CD4-positive, alpha-beta T cell treated with Interleukin-1 beta for 1 hour (primary cell): ENCODE results near the gene ASXL1.
"Not testable (repeated sequence)": the region's sequence is repeated elsewhere in the genome, so short reads cannot be mapped to it uniquely, and the experiment has no call there.

ENCODE experiments used
- DNase-seq, 2 donors: peaks; one replicate each; pipeline ENCODE4 v3.0.0-alpha.2; 2020 to 2022

Gene ASXL1

GRCh38 chr20:32363492-32363891 lies 5.4 kb downstream of the ASXL1 start:
- no peak for DNase-seq

GRCh38 chr20:32364554-32365208 lies 6.5 kb downstream of the ASXL1 start:
- DNase-seq, result no peak

DNA sequence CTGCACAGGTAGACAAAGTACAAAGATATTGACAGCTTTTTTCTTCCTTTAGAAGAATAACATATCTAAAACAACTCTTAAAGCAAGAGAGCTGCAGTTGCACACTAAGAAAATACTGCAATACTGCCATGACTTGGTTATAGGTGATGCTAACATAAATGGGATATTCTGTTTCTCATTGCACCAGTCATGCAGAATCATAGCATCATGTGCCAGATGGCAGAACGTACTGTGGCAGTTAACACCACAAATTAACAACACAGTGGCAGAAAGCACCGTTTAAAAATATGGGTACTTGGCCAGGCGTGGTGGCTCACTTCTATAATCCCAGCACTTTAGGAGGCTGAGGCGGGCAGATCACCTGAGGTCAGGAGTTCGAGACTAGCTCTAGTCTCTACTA lies 7.4 kb downstream of the ASXL1 start:
- no peak for DNase-seq

GRCh38 chr20:32366380-32366779 lies 8.2 kb downstream of the ASXL1 start:
- DNase-seq, result no peak

DNA sequence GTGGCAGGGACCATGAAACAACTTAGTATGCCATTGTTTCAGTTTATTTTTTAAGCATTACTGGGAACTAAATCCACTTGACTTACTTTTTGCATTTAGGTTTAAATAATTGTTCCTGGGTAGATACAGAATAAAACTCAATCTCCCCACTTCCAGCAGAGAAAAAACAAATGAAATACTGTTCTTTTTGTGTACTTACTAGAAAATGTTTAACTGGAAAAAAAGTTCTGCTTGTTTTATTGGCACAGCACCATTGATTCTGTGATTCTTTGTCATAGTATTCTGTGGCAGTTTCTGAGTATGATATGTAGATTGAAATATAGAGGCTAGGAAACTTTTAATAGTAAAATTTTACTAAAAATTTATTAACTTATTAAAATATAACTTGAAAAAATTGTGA lies 10.2 kb downstream of the ASXL1 start:
- DNase-seq, result no peak

DNA sequence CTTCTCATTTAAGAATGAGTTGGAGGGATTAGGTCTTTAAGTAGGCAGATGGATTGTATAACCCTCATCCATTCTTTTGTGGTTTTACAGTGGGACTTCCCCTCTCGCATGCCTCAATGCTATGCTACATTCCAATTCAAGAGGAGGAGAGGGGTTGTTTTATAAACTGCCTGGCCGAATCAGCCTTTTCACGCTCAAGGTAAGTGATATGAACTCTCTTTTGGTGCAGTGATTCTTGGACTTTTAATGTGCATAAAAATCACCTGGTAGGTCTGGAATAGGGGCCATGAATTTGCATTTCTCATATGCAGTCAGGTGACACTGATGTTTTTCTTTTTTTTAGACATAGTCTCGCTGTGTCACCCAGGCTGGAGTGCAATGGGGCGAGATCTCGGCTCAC lies 10.8 kb downstream of the ASXL1 start:
- no peak for DNase-seq

- no peak for DNase-seq
Measured at GRCh38 chr20:32370897-32371296, 12.8 kb downstream of the ASXL1 start.

DNA sequence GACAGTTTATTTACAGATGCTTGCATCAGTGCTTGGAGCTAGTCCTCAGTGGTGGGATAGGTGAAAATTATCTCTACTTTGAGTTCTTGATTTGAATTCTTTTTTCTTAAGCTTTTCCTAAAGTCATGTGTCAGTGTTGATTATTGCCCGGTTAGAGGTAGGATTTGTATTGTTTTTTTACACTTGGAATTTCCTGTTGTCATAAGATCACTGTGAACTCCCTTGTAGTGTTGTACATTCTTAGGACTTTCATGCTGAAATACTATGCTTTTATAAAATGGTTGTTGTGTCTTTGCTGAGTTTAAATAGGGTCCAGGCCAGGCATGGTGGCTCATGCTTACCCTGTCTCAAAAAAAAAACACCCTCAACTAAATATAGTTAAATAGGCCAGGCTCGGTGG lies 20.3 kb downstream of the ASXL1 start:
- no peak for DNase-seq

DNA sequence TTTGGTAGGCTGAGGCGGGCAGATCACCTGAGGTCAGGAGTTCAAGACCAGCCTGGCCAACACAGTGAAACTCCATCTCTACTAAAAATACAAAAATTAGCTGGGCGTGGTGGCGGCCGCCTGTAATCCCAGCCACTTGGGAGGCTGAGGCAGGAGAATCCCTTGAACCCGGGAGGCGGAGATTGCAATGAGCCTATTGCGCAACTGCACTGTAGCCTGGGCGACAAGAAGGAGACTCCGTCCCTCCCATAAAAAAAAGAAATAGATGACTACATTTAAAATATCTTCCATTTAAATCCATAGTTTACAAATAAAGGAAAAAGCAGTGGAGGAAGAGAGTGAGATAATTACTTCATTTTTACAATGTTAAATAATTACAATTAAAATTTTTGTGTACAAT lies 21.9 kb downstream of the ASXL1 start:
- not testable (repeated sequence) for DNase-seq

- no peak for DNase-seq
Measured at GRCh38 chr20:32380745-32381144, 22.6 kb downstream of the ASXL1 start.

DNA sequence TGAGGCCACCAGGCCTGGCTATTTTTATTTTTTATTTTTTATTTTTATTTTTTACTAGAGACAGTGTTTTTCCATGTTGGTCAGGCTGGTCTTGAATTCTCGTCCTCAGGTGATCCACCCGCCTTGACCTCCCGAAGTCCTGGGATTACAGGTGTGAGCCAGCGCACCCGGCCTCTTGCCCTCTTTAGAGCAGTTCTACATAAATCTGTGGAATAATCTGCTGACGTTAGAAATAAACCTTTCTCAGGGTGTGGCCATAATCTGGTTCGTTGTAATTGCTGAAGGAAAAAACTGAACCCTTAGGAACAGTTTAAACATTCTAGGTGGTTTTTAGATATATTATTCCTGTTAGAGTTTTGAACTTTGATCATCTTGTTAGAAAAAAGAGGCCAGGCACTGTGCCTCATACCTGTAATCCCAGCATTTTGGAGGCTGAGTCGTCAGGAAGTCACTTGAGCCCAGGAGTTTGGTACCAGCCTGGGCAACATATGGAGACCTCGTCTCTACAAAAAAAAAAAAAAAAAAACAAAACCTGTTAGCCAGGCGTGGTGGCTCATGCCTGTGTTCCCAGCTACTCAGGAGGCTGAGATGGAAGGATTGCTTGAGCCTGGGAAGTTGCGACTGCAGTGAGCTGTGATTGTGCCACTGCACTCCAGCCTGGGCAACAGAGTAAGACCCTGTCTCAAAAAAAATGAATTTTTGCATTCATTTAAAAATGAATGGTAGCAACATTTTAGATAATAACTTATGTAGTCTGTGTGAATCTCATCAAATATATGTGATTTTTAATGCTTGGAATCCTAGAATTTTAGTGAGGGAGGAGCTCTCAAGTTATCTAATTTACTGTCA lies 24.2 kb downstream of the ASXL1 start:
- no peak for DNase-seq

- not testable (repeated sequence) for DNase-seq
Measured at GRCh38 chr20:32383441-32383840, 25.3 kb downstream of the ASXL1 start.

GRCh38 chr20:32385541-32385940 lies 27.4 kb downstream of the ASXL1 start:
- DNase-seq, result no peak

DNA sequence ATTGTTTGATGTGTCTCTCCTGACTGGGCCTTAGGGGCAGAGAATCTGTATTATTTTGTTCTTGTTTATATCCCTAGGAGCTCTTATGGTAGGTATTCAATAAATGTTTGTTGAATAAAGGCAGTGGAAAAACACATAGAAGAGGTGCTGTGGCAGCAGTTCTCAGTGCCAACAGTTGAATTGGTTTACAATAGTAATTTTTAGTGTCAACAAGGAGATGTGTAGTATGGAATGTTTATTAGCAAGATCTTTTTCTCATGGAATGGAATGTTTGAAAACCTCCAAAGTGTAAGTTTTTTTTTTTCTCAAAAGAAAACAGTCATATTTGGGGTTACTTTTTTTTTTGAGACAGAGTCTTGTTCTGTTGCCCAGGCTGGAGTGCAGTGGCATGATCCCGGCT lies 28.0 kb downstream of the ASXL1 start:
- DNase-seq, result no peak

DNA sequence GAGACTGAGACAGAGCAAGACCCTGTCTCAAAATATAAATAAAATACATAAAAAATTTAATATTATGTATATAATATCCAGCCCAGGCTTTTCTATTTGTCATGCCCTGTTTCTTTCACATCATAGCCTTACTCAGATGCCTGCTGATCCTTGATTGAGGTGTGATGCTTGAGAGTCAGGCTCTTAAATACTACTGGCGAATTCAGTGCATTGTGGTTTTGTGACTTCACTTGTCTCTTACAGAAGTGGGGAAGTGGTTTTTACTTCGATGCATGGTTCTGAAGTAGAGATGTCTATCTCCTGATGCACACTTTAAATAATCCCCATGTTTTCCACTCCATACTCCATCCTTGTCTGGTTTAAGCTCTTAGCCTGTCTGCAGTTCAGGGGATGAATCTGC lies 29.1 kb downstream of the ASXL1 start:
- peak; percentile 32 to 64 for DNase-seq

DNA sequence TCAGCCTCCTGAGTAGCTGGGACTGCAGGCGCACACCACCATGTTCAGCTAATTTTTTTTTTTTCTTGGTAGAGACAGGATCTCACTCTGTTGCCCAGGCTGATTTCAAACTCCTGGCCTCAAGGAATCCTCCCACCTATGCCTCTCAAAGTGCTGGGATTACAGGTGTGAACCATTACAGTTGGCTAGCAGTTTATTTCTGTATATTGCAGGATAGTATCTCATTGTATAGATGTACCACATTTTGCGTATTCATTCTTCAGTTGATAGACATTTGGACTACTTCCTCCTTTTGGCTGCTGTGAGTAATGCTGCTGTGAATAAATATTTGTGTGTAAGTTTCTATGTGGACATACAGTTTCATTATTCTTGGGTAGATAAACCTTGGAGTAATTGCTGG lies 32.9 kb downstream of the ASXL1 start:
- DNase-seq, result no peak

- DNase-seq, result no peak
Measured at GRCh38 chr20:32395066-32395465, 36.9 kb downstream of the ASXL1 start.

DNA sequence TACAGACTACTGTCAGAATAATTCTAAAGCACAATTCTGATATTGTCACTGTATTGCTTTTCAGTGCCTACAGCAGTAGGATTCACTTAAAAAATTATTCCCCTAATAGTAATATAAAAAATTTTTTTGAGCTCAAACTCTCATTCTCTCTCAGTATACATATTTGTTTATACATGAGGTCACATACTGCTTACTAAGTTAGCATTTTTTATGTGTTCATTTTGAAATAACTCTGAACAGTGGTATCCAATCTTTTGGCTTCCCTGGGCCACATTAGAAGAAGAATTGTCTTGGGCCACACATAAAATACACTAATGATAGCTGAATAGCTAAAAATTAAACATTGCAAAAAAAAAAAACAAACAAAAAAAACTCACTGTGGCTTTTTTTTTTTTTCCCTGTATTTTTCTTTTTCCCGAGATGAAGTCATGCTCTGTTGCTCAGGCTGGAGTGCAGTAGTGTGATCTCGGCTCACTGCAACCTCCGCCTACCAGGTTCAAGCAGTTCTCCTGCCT lies 38.6 kb downstream of the ASXL1 start:
- no peak for DNase-seq

DNA sequence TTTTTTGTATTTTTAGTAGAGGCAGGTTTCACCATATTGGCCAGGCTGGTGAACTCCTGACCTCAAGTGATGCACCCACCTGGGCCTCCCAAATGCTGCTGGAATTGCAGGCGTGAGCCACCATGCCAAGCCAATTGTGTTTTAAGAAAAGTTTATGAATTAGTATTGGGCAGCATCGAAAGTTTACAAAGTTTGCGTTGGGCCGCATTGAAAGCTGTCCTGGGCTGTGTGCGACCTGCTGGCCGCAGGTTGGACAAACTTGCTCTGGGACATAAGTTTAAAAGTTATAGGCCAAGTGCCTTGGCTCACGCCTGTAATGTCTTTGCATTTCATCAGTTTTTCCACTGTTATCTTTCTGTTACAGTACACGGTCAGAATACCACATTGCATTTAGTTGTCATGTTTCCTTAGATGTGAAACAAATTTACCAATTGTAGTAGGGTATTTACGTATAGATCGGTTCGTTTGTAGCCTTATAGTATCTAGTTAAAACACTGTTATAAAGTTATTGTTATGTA lies 39.5 kb downstream of the ASXL1 start:
- DNase-seq, result no peak

GRCh38 chr20:32400476-32400875 lies 42.3 kb downstream of the ASXL1 start:
- no peak for DNase-seq

- DNase-seq, result no peak
Measured at GRCh38 chr20:32404017-32404416, 45.9 kb downstream of the ASXL1 start.

DNA sequence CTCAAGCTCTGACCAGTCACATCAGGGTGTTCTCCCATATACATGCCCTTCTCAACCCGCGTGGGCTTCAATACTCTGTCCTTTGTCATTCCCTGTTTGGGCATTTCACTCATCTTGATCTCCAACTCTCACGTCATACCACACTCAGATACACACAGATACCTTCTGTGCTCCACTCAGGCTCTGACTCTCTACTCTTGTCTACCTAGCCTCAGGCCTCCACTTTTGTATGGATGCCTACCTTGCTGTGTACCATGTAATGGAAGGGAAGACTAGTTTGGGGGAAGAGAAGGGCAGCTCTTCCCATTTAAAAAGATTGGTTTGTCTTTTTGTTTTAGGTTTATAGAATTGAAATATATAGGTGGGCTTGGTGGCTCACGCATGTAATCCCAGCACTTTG lies 48.6 kb downstream of the ASXL1 start:
- no peak for DNase-seq

DNA sequence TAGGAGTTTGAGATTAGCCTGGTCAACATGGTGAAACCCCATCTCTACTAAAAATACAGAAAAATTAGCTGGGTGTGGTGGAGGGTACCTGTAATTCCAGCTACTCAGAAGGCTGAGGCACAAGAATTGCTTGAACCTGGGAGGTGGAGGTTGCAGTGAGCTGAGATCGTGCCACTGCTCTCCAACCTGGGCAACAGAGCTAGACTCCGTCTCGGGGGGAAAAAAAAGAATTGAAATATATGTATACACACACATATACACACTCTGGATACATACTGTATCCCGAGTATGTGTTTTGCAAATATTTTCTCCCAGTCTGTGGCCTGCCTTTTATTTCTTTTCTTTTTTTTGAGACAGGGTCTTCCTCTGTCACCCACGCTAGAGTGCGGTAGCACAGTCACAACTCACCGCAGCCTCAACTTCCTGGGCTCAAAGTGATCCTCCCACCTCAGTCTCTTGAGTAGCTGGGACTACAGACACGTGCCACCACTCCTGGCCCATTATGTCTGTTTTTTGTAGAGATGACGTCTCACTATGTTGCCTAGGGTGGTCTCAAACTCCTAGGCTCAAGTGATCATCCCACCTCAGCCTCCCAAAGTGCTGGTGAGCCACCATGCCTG lies 49.1 kb downstream of the ASXL1 start:
- peak; percentile 67 to 69 for DNase-seq
